Stimulated activated CD4-positive, alpha-beta T cell treated with anti-CD3 and anti-CD28 coated beads, Interleukin-12 subunit alpha, Interleukin-12 subunit beta, amount 100 ng/mL, for 48 hours (primary cell): ENCODE data around the gene FRMD3.
"Not testable (repeated sequence)": the region's sequence is repeated elsewhere in the genome, so short reads cannot be mapped to it uniquely, and the experiment has no call there.

ENCODE experiments used
- DNase-seq, 3 donors: peaks; one replicate each; pipeline ENCODE4 v3.0.0-alpha.2; 2020; ENCODE audit warnings: low read depth in 2 of 3, low spot score in 1 of 3

Gene FRMD3

DNA sequence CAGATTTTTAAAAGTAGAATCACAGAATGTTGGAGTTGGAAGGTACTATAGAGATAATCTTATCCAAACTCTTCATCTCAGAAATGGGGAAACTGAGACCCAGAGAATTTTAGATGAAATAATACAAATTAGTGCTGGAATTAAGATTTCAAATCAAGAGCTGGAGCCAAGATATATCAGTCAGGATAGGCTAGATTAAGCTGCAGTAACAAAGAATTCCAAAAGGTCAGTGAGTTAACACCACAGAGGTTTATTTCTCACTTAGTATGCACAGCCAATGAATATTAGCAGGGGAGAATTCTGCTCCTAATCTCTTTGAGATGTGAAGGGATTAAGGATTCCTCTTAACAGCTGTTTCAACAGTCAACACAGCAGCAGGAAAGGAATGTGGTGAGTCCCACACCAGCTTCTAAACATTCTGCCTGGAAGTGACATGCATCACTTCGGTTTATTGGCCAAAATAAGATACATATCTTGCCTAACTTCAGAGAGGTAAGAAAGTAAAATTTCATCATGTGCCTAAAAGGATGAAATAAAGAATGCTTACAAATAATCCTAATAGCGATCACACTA lies 136.8 kb downstream of the FRMD3 start:
- no peak for DNase-seq

DNA sequence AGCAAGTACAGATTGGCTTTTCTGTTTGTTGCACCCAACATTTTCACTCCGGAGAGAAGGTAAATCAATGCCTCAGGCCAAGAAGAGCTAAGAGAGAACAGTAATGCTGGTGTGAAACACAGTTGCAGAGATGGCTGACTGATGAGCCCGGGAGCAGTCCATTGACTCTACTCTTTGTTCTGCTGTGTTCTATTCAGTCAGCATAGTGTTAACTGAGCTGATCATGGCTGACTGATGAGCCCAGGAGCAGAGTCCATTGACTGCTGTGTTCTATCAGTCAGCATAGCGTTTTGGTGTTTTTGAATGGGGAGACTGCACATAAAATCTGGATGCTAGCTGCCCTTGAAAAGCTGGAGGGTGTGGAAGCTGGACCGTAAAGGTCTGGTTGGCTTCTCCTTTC lies 141.4 kb downstream of the FRMD3 start:
- DNase-seq = no peak

DNA sequence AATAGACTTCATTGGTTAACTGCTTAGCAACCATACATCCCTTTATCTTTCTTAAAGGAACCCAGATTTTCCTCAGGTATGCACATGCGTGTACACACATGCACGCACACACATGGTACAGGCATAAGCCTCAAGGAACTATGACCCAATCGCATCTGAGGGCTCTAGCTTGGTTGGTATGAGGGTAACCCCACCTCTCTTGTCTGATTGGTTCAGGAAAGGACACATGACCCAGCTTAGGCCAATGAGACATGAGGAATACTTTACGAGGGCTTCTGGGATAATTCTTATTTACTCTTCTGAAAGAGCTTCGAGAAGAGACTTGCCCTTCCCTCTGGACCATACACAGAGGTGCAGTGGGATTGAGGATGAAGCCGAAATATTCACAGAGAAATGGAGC lies 141.9 kb downstream of the FRMD3 start:
- no peak for DNase-seq

DNA sequence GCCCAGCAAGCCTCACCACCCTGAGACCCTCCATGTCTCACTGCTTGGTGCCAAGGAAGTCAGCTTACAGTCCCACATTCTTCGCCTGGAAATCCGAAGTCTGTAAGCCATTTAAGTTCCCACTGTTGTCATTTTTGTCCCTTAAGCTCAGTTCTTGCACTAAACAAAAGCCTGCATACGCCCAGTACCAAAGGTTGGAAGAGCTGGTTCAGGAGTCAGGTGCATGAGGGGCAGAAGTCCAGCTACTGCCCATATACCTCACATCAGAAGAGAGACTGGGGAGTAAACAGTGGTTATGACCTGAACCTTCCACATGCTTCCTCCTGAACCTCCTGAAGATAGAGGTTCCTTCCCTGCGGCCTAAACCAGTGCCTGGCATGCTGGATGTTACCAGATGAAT lies 146.0 kb downstream of the FRMD3 start:
- no peak for DNase-seq

DNA sequence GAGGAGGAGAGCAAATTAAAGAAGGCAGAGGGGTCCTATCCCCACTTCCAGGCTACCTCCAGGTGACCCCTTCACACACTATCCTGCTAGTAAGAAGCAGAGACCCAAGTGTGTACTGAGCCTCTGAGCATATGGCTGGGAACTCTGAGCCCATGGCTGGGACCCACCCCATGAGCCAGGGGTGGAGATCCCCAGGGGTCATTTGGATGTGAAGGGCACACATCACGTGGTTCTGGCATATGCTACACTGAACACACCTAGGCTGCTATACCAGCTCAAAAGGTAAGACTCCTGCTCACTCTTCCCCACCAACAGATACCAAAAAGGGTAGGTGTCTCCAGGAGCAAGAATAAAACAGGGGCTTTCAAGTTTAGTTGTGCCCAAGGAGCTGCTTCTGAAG lies 149.9 kb downstream of the FRMD3 start:
- no peak for DNase-seq

DNA sequence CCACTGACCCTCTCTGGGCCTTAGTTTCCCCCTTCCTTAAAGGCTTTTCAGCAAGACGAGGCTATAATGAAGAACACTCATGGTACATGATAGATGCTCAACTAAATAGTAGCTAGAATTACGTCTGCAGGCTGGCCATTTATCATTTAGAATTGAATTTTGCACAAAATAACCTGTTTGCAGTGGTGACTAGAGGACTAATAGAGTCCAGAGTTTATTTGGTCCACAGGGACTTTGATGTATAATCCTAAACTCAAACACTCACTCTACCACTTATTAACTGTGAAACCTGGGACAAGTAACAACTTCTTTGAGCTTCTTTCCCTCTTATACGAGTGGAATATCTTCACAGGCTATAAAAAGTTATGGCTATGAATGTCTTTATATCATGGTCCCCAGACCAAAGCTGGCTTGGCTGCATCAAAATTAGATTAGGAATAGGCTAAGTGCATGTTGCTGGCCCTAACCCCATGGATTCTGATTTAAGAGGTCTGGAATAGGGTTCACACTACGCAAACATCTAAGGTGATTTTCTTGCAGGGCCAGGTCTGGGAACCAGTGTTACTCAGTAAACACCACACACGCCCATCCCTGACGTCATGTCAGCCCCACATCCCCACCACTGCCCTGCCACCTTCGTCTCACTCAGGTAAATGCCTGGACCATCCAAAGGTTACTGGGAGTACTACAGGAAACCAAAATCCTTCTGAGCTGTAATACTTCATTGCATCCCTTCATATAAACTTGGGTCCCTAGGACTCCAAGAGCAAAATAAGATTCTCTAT lies 150.6 kb downstream of the FRMD3 start:
- no peak for DNase-seq

DNA sequence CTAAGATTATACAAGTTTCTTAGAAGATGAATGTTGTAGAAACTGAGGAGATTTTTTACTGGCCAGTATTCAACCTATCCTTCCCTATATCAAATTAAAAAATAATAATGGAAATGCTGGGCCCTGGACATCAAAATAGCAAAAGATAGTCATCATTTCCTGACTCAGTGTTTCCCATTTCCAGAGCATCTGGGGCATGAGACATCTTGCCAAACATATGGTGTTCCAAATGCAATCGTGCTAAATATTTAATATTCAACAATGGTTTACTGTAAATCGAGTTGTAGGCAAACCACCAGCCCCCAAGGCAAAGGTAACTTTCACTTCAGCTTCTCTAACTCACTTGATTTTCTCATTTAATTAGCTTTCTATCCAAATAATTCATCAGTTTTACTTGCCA lies 152.9 kb downstream of the FRMD3 start:
- DNase-seq = no peak

DNA sequence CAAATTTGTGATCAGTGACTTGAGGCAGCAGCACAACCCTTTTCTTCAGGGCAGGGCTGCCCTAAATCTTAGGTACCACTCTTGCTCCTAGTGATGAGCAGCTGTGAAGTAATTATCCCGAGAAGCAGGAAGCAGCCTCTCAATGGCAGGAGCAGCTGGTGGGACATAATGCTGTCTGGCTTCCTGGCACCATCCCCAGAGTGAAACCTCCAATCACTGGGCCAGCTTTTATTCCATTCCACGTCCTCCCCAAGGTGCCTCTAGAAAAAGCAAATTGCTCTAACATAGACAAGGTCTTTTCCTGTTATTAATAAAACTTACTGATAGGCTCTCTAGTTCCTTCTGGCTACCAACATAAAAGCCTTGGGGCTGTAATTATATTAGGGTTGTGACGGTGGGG lies 154.0 kb downstream of the FRMD3 start:
- no peak for DNase-seq

DNA sequence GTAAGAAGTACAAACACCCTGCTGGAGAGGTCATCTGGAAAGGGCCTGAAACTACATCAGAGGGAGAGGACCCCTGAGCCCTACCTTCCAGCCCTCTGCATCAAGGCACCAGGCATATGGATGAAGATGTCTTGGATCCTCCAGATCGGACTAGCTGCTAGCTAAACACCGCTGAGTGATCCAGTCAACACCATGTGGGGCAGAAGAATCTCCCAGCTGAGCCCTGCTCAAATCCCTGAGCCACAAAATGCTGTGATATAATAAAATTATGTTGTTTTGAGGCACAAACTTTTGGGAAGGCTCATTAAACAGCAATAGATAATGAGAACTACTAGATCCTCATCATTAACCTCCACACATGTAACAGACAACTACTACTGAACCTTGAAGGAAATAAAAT lies 155.2 kb downstream of the FRMD3 start:
- no peak for DNase-seq

DNA sequence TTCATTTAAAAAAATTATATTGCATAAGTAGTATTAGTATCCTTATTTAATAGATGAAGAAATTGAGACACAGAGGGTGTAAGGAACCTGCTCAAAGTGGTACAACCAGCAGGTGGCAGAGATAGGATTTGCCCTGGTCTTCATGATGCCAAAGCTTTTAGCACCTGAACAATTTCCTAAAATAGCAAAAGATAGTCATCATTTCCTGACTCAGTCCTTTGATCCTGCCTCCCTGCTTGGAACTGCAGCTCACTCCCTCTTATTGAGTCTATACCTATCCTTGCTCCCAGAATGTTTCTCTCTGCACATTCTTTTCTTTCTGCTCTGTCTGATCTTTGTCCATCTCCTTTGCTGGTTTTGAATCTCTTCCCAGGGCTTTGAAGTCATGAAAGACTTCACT lies 155.8 kb downstream of the FRMD3 start:
- no peak for DNase-seq

DNA sequence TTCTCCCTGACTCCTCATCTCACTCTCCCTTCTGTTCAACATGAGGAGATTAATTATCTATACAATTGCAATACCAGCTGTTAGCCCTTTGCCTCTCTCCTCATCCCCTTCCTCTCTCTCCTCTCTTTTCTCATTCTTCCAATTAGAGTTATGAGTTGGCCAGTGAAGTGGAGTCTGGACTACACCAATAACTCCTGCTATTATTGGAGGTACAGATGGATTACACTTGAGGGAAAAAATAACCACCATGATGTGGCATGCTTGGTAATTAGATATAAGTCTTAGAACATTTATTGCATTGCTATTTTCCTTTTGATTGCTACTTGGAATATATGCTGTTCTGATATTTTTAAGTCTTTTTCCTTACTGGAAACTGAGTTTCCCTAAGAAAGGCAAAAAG lies 159.2 kb downstream of the FRMD3 start:
- DNase-seq = no peak

DNA sequence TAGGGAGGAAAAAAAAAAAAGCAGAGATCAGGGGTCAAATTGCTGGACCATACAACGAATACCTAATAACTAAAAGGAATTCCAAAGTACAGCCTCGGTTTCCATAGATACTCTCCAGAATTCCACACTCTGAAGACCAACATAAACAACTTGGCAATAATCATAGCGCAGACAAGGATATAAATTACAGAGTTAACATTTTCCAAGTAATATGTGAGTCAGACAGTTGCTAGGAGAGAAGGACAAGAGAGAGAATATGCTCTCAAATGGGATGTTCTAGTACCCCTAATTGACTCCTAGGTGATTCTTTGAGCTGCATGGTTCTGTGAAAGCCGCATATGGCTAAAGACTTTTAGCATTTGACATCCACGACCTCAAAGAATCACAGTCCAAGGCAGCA lies 165.2 kb downstream of the FRMD3 start:
- DNase-seq = no peak

DNA sequence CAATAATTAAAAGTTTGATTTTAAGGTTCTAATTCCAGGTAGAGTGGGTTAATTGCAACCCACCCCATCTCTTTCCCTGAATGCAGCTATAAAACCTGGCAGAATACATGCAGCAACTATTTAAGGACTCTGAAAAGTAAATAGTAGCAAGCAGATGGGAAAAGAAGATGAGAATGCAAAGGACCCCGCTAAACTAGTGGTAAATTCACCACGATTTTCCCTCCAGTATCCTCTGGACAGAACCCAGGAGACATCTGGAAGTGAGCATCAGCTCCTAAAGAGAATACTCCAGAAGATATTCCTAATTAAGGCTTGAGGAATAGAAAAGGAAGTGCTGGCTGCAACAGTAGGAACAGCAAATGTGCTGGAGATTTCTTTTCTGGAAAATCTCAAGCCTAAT lies 170.9 kb downstream of the FRMD3 start:
- no peak for DNase-seq

DNA sequence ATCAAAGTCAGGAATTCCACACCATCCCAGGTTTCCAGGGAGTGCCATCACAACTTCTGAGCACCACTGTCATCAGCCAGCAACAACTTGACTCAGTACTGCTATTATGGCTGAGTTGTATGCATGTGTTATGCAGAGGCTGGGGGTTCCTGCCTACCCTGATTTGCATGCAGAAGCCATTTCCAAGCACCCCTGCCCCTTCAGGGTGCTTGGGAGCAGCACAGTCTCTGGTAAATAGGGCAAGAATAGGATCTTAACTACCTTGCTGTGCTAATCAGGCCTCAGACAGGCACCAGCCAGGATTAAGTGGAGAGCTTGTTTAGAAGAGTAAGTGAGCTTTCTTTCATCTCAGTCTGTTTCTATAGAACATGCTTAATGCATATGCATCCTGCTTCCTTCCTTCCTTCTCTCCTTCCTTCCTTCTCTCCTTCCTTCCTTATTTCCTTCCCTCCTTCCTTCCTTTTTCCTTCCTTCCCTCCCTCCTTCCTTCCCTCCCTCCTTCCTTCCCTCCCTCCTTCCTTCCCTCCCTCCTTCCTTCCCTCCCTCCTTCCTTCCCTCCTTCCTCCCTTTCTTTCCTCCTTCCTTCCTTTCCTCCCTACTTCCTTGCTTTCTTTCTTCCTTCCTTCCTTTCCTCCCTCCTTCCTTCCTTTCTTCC lies 175.7 kb downstream of the FRMD3 start:
- no peak for DNase-seq

DNA sequence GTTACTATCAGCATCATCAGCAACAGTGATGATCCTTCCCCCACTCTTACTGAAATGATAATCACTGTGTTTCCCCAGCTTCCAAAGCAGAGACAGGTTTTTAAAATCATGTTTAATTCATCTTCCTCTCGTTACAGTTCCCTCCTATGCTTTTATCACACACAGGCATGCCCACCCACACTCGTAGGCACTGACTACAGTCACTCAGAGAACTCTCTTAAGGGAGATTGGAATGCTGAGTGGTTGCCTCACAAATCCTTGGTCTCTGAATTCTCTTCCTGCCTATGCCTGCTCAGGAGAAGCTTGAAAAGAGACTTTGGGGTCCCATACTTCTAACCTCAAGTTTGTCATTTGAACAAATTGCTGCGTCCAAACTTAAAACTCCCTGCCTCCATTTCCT lies 179.2 kb downstream of the FRMD3 start:
- DNase-seq = no peak

DNA sequence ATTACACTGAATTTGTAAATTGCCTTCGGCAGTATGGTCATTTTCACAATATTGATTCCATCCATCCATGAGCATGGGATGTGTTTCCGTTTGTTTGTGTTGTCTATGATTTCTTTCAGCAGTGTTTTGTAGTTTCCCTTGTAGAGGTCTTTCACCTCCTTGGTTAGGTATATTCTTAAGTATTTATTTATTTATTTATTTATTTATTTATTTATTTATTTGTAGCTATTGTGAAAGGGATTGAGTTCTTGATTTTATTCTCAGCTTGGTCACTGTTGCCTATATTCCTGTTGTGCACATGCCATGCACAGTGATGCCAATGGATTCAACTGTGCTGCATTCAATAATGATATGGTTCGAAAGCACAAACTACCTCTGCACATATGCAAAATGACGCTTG lies 179.7 kb downstream of the FRMD3 start:
- not testable (repeated sequence) for DNase-seq

DNA sequence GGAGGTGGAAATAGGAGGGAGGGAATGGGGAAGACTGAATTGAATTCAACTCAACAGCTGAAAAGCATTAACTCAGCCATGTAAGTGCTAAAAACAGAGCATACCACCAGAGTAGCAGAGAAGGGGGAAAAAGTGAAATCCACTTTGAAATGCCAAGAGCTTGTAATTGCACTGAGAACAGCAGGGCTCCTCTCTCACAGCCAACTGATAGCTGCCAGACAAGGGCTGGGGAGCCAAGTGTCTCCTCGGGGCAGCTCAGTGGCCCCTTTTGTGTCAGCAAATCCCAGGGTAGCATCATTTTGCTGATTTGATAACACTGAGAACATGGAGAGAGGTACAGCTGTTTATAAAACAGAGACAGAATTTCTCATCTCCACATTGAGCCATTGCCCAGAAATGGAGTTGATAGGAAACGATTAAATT lies 182.5 kb downstream of the FRMD3 start:
- DNase-seq = no peak

DNA sequence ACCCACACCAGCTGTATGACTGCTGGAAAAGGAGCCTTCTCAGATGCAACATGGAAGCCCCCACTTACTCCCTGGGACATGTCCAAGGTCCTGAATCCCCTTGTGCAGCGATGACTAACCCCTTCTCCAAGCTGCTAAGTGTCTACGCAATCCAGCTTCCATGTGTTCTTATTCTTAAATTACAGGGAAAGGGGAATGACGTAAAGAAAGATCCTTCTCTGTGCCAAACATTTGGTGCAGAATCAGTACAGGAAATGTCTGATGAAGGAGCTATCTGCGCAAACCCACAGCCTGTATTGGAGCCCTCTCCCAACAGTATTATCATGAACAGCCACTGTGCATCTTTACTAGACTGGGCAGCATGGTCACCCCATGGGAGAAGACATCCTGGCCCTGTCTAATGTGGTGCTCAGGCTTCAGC lies 183.2 kb downstream of the FRMD3 start:
- DNase-seq = no peak

DNA sequence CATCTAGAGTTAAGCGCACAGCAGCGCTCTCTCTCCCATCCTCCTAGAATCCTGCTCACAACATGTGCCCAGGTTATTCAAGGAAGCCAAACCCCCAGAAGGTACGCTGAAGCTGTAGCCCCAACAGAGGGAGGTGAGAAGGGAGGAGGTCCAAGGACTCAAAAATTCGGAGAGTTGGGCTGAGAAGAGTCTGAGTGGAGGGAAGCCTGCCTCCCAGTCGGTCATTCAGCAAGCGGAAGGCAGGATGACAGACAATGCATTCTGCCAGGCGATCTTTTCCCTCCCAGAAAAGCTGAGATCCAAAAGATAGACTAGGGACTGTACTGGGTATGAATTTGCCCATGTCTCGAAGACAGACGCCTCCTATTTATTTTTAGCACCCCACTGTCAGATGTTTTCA lies 189.2 kb downstream of the FRMD3 start:
- DNase-seq = no peak

DNA sequence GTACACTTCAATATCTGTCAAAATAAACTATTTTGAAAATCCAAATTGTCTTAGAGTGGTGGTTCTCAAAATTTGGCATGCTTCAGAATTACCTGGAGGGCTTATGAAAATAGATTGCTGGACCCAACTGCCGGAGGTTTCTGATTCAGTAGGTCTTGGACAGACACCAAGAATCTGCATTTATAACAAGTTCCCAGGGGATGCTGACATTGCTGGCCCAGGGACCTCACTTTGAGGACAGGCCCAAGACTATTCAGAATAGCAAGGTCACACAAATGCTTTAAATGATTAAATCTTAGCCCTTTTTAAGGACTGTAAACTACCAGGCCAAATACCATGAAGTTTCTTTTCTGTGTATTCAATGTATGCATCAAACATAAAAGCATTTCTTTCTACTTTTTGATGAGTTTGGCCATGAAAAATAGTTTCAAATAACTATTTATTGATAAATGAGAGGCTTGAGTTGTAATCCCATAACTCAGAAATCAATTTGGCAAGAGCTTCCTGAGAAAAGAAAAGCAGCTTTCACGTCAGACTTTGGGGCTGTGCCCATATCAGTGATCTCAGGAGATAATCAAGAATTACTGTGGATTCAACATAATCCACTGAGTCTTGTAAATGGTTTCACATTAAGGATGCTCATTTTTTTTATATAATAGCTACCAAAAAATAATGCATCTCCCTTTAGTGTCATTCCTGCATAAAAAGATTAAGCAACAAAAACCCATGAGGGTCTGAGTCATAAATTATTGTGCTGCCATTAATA lies 191.4 kb downstream of the FRMD3 start:
- no peak for DNase-seq

DNA sequence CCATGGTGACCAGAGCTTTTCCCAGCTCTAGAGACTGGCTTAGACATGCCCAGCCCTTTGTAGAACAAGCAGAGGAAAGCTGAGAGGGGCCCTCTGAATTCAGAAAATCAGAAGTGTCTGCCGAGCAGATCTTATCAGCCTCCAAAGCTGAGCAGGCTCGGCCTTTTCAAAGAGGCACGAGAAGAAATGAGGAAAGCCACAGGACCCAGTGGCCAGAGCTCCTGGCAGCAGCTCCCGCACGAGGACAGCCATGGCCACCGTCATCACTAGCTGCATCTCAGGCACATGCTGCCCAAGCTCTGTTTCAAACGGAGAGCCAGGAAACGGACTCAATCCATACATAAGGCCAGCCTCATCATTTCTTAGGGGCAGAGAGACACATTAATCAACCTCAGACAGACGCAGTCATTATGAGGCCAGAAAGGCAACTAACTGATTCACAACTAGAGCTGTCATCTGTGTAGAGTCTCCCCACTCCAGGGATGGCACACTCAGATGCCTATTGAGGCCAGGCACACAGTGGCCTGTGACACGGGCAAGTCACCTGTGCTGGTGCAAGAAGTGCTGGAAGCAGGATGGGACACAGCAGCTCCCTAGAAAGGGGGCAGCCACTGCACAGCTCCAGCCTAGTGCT lies 194.7 kb downstream of the FRMD3 start:
- no peak for DNase-seq
